Measurements from ENCODE around the gene GPRIN1.

GPRIN1 gene
- long read RNA-seq = 0 reads

DNA sequence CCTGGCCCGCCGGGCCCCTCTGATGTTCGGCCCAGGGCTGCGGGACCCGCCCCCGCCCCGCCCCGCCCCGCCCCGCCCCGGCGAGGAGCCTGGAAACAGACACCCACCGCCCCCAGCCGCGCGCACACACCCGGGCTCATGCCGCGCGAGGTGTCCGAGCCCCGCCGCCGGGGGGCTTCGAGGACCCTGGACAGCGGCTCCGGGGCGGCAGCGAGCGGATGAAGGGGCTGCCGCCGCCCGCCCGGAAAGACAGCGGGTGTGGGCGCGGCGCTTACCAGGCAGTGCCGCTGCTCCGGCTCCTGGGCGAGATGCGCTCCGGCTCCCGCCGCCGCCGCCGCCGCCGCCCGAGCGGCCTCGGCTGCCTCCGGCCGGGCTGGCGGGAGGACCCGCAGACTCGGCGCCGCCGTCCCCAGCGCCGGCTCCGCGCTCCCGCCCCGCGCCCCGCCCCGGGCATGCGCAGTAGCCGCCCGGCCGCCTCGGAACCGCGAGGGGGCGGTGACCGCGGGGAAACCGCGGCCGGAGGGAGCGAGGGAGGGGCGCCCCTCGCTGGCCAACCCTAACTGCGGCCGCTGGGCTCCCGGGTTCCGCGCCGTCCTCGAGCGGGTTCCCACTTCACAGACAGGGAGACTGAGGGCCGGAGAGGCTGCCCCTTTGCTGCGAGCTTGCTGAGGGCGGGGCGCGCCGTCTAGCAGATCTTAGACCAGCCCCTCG is at the start of gene GPRIN1:
TSS of gene GPRIN1 (minus strand) at position 433 of the 711 bp plus-strand sequence. CDS start 10,322 bp downstream, outside the sequence.
- peak in 1 of 2 experiments; percentile 21 for DNase-seq (ENCODE audit: low read depth in 1 of 2, low spot score in 1 of 2)
- Histone ChIP-seq H3K4me3 (replicated peaks; ENCODE audit: insufficient read depth, low read length) (peak within 1 kb of the TSS; percentile 67), H3K27ac (replicated peaks) (no peak within 1 kb of the TSS), H3K27me3 (ENCODE audit: insufficient read depth, poor library complexity, severe bottlenecking) (peaks cover 23% of the 10 kb centered on the region)
- TF ChIP-seq, protein P1, sequence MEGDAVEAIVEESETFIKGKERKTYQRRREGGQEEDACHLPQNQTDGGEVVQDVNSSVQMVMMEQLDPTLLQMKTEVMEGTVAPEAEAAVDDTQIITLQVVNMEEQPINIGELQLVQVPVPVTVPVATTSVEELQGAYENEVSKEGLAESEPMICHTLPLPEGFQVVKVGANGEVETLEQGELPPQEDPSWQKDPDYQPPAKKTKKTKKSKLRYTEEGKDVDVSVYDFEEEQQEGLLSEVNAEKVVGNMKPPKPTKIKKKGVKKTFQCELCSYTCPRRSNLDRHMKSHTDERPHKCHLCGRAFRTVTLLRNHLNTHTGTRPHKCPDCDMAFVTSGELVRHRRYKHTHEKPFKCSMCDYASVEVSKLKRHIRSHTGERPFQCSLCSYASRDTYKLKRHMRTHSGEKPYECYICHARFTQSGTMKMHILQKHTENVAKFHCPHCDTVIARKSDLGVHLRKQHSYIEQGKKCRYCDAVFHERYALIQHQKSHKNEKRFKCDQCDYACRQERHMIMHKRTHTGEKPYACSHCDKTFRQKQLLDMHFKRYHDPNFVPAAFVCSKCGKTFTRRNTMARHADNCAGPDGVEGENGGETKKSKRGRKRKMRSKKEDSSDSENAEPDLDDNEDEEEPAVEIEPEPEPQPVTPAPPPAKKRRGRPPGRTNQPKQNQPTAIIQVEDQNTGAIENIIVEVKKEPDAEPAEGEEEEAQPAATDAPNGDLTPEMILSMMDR (IDR thresholded peaks at IDR 0.05; ENCODE audit: insufficient read depth, low read length) = no peak
- TF ChIP-seq REST (IDR thresholded peaks at IDR 0.05; ENCODE audit: insufficient replicate concordance, low read depth) = peak; percentile 83

DNA sequence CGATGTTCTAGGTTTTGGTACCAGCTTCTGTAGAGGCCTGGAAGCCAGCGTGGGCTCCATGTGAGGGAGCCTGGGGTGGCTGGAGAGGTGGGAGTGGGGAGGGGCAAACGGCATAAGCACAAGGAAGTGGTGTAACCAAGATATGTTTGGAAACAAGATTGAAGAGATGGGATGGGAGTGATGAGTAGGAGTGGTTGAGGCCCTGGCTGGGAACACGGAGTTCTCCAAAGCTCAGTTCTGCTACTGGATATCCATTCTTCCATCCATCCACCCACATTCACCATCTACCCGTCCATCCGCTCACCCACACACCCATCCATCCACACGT is 49.5 kb upstream of the GPRIN1 start:
- no peak for TF ChIP-seq SPI1 (IDR thresholded peaks at IDR 0.05; ENCODE audit: borderline replicate concordance, low read depth)
- no peak for TF ChIP-seq GABPA (IDR thresholded peaks at IDR 0.05; ENCODE audit: low read depth)
- TF ChIP-seq, protein P1 (IDR thresholded peaks at IDR 0.05; ENCODE audit: insufficient read depth, low read length) = no peak
- no peak for TF ChIP-seq POLR2AphosphoS5 (IDR thresholded peaks at IDR 0.05; ENCODE audit: low read depth)
- no peak for TF ChIP-seq REST (IDR thresholded peaks at IDR 0.05; ENCODE audit: insufficient replicate concordance, low read depth)
- H3K27me3 ChIP-seq (ENCODE audit: insufficient read depth, poor library complexity, severe bottlenecking) = no peaks in the 10 kb centered on the region
- no peak for DNase-seq (ENCODE audit: low read depth in 1 of 2, low spot score in 1 of 2)
- no peak overlapping the region for H3K27ac ChIP-seq (replicated peaks)
- H3K4me3 ChIP-seq (replicated peaks; ENCODE audit: insufficient read depth, low read length) = no peak overlapping the region

GRCh38 chr5:176658817-176659511 is 49.0 kb upstream of the GPRIN1 start:
- DNase-seq (ENCODE audit: low read depth in 1 of 2, low spot score in 1 of 2) = no peak
- no peak for TF ChIP-seq POLR2AphosphoS5 (IDR thresholded peaks at IDR 0.05; ENCODE audit: low read depth)
- TF ChIP-seq SPI1 (IDR thresholded peaks at IDR 0.05; ENCODE audit: borderline replicate concordance, low read depth) = no peak
- TF ChIP-seq, protein P1 (IDR thresholded peaks at IDR 0.05; ENCODE audit: insufficient read depth, low read length) = no peak
- no peak for TF ChIP-seq REST (IDR thresholded peaks at IDR 0.05; ENCODE audit: insufficient replicate concordance, low read depth)
- TF ChIP-seq GABPA (IDR thresholded peaks at IDR 0.05; ENCODE audit: low read depth) = no peak
- no peak overlapping the region for H3K27ac ChIP-seq (replicated peaks)

More at GRCh38 chr5:176658817-176659511, 49.0 kb upstream of the GPRIN1 start:
- H3K27me3 ChIP-seq (ENCODE audit: insufficient read depth, poor library complexity, severe bottlenecking) = no peaks in the 10 kb centered on the region
- H3K4me3 ChIP-seq (replicated peaks; ENCODE audit: insufficient read depth, low read length) = peak overlapping the region; percentile 4

Measured in HL-60 (cell line).